CD4-positive, alpha-beta T cell treated with Interleukin-2 at 100 ng/mL for 4 hours (primary cell): Measurements from ENCODE around the gene VSNL1.
"Not testable (repeated sequence)": the region's sequence is repeated elsewhere in the genome, so short reads cannot be mapped to it uniquely, and the experiment has no call there.

Source experiments
- DNase-seq: peaks from one replicate; pipeline ENCODE4 v3.0.0-alpha.2; 2020; ENCODE audit warnings: low spot score

VSNL1 gene

DNA sequence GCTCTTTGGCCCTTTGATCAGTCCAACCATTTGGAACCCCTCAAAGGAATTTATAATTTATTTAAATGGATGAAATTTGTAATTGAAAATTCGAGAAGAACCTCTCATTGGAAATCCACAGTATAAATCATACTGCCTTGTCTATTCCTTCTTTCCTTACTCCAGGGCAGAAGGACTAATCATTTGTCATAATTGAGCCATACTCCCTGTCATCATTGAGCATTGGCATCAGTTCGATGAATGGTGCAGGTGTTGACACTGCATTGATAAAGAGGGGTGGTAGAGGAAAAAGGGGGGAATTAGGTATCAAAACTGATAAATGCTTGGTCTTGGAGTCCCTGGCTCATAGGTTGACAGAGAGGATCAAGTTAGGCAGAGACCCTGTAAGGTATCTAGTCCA, 2.0 kb downstream of the VSNL1 start:
- no peak for DNase-seq

DNA sequence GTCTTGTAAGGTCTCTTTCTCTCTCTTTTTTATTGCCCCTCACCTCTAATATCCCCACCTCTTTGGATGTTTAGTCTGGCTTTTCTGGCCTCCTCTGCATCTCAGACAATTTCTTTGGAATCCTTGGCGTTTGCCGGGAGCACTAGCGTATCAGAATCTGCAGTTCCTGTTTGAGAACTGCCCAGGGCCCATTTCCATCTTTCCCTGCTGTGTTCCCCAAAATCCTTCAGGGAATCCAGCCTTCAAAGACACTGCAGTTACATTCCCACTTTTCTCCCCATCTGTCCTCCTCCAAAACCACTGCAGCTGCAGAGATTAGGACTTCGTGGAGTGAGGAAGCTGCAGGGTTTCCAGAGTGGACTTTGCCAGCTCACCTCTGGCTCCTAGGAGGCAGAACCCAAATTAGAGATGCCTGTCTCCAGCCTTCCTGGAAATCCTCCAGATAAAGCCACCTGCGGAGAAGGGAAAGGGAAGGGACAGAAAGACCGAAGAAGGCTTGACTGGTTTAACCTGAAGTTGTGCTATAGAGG, 2.7 kb downstream of the VSNL1 start:
- no peak for DNase-seq

DNA sequence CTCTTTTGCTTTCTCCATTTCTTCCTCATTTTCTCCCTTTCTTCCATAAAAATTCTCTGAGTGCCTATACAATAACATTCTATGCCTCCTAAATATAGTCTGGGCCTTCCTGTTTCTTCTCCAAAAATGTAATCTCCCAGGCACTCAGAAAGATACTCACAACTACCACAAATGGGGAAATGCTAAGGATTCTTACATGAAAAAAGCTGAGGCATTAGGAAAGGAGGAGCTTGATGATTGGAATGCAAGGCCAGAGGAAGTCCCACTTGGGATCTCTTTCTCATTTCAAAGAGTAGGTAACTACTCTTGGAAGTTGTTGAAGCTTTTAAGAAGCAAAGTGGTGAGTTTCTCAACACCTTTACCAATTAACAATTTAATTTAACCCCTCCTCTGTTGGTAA, 3.4 kb downstream of the VSNL1 start:
- DNase-seq = no peak

DNA sequence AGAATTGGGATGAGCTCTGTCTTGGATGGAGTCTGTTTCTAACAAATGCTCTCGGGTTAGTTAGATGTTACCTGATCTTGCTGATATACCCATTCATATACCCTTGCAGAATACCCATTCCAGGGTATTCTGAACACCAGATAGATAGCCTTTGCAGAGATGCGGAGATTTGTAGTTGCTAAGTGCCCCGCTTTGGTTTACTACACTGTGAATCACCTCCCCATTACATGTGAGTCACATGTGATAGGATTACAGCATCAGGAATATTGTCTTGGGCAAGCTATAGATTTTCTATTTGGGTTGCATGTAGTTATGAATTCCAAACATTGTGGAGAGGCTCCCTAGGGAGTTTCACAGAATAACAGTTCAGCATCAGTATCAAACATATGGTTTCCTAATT, 3.8 kb downstream of the VSNL1 start:
- DNase-seq = no peak

DNA sequence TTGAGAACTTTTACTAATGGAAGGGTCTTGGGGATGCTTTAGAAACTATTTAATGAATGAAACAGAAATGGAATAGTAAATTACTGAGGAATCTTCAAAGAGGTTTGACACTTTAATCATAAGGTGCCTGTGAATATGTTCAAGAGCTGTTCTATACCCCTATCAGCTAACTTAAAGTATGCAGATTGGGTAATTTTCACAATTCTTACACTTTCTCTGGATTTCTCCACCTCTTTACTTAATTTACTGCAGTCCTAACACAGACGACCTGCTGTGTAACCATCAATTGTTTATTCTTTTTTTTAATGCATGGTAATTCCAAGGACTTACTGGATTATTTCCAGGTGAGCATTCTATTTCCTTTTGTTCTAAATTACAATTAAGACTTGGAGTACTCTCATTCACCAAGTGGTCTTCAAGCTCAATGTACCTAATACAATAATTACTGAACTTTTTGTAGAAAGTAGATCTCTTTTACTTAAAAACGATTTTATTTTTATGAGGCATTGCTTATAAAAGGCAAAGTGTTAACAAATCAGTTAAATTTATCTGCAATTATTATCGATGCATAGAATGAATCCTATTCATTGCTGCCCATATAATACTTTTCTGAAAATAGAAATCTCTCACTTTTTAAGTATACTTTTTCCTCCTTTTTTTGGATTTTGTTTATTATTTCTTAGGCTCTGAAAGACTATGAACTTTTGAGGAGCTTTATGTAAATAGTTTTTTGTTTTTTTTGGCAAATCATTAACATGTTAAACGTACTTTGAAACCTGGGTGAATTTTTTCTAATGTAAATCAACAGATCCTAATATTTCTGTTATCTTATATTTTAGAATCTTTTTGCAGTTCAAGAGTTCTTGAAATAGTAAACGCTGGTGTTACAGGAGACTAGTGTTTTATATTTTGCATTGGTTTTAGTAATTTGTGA, 5.5 kb downstream of the VSNL1 start:
- DNase-seq = no peak

DNA sequence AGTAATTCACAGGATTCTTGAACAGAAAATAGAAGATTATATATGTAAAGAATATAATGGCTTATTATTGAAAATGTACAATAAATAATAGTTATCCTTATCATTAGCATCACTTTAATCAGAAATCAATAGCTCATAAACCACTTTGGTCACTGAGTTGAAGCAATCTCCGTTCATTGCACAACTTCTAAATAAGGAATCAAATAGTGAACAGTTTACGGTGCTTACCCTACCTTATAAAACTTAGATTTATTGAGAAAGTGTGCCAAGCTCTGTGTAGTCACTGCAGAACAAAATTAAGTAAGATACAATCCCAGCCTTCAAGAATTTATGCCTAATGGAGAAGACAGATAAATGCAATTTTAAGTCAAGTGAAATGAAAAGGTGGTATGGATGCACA, 6.7 kb downstream of the VSNL1 start:
- no peak for DNase-seq

DNA sequence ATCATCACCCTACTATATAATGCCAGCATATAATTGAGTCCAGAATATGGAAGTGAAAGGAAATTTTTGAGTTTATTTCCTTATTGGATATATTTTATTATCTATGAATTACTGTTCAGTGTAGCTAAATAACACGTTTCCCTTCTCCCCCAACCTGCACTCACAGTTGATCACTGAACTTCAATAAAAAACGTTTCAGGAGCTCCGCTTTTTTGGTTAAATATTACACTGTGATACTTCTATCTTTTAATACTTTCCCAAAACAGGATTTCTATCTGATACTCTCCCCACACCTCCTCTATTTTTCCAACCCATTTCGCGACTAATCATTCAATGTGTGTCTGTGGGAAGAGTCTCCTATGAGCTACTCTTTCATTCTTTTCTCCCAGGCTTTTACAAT, 7.2 kb downstream of the VSNL1 start:
- DNase-seq = no peak

DNA sequence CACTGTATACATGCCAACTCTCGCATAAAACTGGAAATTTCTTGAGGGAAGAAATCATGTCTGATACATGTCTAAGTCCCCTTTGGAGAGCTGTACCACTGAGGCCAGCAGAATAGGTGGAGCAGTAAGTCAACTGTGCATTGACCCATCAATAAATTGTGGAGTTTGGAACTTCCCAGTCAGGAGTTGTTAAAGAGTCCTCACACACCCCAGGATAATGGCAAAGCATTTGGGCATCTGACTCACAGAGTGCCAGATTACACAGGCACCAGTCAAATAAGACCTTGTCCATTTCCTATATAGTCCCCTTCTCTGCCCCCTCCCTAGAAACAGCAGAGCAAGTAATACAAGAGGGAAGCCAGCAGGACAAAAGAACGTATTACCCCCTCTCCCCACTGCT, 10.4 kb downstream of the VSNL1 start:
- no peak for DNase-seq

DNA sequence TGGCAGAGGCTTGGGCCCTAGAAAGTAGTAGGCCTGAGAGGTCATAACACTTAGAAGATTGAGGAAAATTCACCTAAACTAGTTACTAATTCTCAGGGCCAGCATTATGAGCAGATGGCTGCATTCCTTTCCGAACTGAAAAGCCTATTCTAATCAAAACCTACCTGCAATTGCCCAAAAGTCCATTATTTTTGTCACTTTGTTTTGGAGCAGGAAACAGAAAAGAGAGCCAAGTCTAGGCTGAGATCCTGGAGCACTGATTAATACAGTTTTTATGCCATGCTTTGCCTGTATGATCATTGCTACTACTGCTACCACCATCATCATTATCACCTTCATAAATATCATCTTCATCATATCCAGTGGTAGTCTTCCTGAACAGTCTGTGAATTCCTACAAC, 14.7 kb downstream of the VSNL1 start:
- DNase-seq = no peak

DNA sequence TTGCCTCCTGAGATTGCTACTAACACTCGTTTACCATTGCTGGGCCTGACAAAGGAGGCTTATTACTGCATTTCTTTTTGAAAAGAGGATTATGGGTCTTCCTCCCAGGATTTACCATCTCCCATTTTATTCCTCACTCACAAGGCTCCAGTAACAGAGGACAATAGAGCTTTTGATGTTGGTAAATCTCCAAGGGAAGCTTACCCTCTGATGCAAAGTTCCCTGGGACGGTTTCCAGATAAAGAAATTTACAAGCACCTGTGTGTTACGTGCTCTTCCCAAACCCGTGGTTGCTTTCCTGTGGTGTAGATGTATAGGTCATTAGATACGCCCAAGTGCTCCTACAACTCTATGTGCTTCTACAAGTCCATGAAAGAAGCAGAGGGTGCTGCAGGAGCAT, 17.1 kb downstream of the VSNL1 start:
- no peak for DNase-seq

DNA sequence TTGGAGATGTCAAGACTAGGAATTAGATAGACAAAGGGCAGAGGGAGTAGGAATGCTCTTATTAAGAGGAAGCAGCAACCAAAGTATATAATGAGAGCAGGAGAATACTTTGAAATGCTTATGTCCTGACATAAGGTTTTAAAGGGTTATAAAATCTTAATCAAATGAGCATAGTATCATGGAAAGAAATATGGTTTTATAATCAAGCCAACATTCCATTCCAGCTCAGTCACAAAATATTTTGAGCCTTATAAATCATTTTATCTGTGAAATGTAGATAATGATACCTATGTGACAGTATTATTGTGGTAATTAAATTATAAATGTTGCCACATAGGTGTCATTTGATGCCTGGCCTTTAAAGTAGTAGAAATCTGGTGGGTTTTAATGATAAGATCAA, 17.6 kb downstream of the VSNL1 start:
- no peak for DNase-seq

DNA sequence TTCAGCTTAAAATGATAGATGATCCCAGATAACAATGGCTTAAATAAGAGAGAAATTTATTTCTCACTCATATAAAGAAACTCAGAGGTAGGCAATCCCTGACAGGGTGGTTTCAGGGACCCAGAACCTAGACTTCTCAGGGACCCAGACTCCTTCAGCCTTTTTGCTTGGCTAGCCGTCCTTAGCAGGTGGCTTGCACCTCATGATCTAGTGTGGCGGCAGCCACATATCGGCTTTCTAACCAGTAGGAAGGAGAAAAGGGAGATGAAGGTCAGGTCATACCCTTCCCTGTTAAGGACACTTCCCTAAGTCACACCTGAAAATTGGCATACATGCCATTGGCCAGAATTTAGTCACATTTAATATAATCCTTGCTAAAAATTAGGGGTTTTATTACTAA, 18.4 kb downstream of the VSNL1 start:
- no peak for DNase-seq

DNA sequence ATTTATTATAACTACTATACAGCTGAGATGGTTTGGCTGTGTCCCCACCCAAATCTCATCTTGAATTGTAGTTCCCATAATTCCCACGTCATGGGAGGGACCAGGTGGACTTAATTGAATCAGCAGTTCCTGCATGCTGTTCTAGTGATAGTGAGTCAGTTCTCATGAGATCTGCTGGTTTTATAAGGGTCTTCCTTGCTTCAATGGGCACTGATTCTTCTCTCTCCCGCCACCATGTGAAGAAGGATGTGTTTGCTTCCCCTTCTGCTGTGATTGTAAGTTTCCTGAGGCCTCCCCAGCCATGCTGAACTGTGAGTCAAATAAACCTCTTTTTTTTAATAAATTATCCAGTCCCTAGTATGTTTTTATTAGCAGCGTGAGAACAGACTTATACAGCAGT, 25.2 kb downstream of the VSNL1 start:
- DNase-seq = not testable (repeated sequence)

DNA sequence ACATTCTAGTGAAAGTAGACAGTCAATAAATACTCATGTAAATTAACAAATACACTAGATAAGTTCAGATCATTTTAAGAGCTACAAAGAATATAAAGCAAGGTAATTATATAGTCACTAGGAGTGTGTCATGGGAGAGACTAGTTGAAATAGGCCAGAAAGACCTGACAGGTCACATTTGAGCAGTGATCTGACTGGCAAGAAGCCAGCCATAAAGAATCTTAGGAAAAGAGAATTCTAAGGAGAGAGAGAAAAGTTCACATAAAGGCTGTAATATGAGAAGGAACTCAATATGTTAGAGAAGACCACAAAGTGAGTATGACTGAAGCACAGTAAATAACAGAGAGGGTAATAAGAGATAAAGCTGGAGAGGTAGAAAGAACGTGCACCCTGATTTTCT, 31.2 kb downstream of the VSNL1 start:
- no peak for DNase-seq

DNA sequence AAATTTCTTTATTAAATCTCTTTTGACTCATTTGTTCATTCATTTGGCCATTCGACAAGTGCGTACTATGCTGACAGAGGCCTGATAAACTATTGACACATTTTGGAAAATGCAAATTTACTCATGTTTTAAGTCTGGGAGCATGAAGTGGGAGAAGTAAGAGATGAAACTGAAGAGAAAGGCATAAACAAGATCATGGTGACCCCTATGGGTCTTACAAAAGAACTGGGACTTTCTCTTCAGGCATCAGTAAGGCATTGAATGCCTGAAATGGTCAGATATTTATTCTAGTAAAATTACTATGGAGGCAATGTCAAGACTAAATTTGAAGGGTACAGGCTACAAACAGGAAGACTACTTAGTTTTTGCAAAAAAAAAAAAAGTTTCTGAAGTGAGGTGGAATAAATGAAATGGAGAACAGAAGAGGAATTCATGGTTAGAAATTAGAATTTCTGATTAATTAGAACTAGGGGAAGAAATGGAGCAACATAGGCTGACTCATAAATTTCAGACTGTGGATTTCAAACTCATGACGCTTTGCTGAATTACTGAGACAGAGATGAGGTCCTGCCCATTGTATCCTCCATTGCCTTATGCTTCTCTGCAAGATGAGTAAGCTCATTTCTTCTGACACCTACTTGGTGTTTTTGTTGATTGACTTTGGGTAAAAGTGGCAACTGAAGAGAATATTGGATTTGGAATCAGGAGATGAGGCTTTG, 32.7 kb downstream of the VSNL1 start:
- DNase-seq = no peak

DNA sequence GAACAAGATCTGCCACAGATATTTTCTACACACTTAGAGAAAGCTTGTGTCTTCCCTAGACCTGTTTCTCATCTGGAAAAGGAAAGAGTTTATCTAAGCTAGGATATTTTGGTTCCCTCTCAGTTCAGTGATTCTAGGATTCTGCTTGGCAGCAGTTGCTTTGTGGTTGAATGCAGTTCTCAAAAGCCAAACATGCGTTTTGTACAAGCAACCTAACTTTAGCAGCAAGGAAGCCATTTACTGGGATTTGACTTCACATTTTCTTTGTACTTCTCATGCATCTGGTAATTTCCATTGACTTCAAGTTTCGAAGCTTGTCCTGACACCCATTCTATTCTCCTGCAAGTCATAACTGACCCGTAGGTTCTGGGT, 33.3 kb downstream of the VSNL1 start:
- no peak for DNase-seq

DNA sequence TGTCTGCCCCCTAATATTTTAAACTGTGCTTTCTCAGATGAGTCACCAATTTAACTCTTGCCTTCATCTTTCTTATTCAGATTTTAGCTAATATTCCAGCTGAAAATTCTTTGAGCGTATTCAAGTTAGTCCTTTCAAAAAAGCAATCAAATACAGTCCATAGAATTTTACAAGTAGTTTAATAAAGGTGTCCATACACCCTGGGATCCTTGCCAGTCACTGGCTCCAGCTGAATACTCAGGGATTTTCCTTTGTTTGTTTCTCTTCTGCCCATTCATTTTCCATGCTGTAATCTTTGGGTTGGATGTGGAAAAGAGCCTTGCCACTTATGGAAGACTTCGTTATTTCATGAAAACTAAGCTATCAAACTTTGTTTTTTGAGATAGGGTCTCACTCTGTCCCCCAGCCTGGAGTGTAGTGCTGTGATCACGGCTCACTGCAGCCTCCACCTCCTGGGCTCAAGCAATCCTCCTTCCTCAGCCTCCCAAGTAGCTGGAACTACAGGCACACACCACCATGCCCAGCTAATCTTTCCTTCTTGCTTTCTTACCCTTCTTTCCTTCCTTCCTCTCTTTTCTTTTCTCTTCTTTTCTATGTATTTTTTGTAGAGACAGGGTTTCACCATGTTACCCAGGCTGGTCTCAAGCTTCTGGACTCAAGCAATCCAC, 34.0 kb downstream of the VSNL1 start:
- DNase-seq = no peak

DNA sequence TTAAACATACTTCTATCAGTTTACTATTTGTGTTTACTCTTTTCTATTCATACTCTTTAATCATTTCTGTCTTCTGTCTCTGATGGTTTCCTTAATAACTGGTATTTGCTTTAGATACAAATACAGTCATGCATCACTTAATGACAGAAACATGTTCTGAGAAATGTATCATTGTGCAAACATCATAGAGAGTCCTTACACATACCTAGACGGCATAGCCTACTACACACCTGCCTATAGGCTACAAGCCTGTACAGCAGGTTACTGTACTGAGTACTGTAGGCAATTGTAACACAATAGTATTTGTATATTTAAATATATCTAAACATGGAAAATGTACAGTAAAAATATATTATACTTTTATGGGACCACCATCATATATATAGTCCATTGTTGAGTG, 36.3 kb downstream of the VSNL1 start:
- no peak for DNase-seq

DNA sequence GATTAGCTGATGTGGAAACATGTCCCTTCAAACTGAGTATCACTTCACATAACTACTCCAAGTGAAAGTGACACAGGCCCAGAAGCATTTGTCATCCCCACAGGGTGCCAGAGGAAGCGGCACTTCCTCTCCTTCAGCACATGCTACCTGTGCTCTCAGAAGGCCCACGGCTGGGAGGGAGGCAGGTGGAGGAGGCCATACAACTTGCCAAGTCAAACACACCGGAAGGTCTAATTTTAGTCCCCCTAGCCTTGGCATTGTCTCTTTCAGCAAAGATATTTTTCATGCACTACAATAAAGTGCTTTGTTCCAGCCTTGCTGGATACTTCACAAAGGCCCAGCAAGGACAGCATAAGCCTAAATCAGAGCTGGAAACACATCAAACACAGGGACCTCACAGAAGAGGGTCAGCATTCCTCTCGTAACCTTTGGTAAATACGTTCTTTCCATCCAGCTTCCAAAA, 38.0 kb downstream of the VSNL1 start:
- no peak for DNase-seq

DNA sequence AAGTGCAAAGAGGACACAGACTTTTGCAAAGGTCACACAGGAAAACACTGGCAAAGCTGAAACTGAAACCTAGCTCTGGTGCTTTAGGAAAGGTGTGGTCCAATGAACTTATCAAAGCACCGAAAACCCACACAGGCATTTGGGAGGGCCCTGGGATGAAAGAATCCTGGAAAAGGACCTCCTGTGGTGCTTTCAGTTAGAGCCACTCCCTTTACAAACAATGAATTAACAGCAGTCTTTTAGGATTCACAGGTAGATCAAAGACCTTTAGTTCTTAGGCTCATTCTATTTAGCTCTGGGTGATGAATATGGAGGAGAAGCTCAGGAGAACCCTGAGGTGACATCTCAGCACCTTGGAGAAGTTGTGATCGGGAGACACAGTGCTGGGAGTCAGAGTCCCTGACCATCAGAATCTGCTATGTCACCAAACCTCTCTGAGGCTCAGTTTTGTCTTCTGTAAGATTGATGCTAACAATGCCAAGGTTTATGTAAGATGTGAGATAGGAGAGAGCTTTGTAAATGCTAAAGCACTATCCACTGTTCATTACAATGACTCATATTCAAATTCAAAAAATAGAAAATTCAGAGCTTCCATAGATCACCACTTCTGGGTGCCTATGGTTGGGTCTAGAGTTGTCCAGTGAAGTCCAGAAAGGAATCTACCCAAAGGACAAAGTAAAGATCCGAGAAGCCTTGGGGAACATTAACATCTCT, 39.3 kb downstream of the VSNL1 start:
- no peak for DNase-seq

DNA sequence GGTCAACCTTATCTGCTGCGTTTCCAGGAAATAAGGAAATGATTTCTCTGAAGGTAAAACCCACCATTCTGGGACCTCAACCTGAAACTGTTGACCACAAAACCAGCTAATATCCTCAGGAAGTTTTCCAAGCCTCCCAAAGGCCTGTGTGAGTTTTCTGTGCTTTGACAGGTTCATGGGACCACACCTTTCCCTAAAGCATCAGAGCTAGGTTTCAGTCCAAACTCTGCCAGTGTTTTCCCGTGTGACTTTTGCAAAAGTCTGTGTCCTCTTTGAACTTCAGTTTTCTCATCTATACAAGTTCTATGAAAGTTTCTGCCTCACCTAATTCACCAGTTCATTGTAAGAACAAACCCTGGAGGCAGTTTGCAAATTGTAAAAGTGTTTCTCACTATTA, 39.8 kb downstream of the VSNL1 start:
- DNase-seq = no peak

DNA sequence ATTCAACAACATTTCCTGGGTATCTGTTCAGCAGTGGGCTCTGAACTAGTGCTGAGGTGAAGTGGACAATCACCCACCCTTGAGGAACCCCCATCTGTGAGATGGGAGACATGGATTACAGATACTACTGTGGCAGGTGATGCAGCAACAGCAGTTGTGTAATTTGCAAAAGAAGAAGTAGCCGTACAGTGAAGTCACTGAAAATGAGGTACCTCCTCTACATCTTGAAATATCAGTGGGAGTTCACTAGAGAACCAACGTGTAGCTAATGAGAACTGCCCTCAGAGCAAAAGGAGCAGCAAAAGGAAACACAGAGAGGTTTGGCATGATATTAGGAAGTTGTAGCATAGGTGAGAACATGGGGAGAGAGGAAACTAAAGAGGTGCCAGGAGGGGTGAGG, 41.3 kb downstream of the VSNL1 start:
- DNase-seq = no peak
